Karpas-422 (cell line): ENCODE measurements around the gene GOLGA8N. TPM values are rescaled to one million over a fixed set of nuclear protein-coding genes. Genes with fewer than 3 reads are reported as not detected.

Experiments used
- small RNA-seq: library from RNA; depleted of rRNA; stranded (forward); fragments of <200 nt; gene quantifications from one replicate; pipeline ENCODE3, GENCODE V24; 2014
- total RNA-seq: library from RNA; depleted of rRNA; stranded (reverse); fragments of >200 nt; shearing (Covaris generic); gene quantifications from 2 replicates; pipeline ENCODE4 v1.2.3, GENCODE V29; 2014; ENCODE audit warnings: low replicate concordance; rRNA removed

The GOLGA8N gene
- total RNA-seq, 1 experiment from 2014 or later = 1.5 TPM

Small RNA genes within 50 kb of the gene (small RNA-seq; reads per million reads assigned to genes)
- gene RN7SL286P = not detected

Other genes starting within 250 kb of the GOLGA8N start
- gene GOLGA8K, start 190.2 kb upstream of the GOLGA8N start, total RNA-seq = not detected in 2 replicates
- not detected in 2 replicates for gene GOLGA8O, start 137.8 kb upstream of the GOLGA8N start, total RNA-seq
- gene ARHGAP11A, start 22.0 kb downstream of the GOLGA8N start, total RNA-seq = 22.2 and 35.5 TPM in 2 replicates
- gene SCG5, start 48.3 kb downstream of the GOLGA8N start, total RNA-seq = 0.83 and 1.8 TPM in 2 replicates
- gene GREM1, start 124.5 kb downstream of the GOLGA8N start, total RNA-seq = not detected in 2 replicates